Mesenchymal stem cell (in vitro differentiated cells and primary cell): ENCODE measurements around the gene TMEM200C.

ENCODE experiments used
- DNase-seq: peaks from one replicate; pipeline ENCODE4 v3.0.0-alpha.2; 2013
- H2AFZ ChIP-seq: one replicate; pipeline ENCODE4 v1.6.1; 2013; ENCODE audit warnings: low read depth, mild to moderate bottlenecking, control low read depth, inconsistent platforms, low read length, moderate library complexity
- H2AK5ac ChIP-seq: 2 replicates; pipeline ENCODE4 v1.6.1; 2013; ENCODE audit warnings: low read length, moderate library complexity, mild to moderate bottlenecking, inconsistent platforms; ENCODE audit not compliant: severe bottlenecking
- H2BK120ac ChIP-seq: one replicate; pipeline ENCODE4 v1.6.1; 2013; ENCODE audit warnings: low read depth, mild to moderate bottlenecking, inconsistent platforms, low read length, moderate library complexity
- H2BK12ac ChIP-seq, 2 experiments: one replicate each; pipeline ENCODE4 v1.6.1; 2013; ENCODE audit warnings: inconsistent platforms in 2 of 2, low read length in 2 of 2, mild to moderate bottlenecking in 2 of 2, moderate library complexity in 2 of 2, control low read depth in 1 of 2
- H2BK15ac ChIP-seq: one replicate; pipeline ENCODE4 v1.6.1; 2013; ENCODE audit warnings: mild to moderate bottlenecking, low read depth, inconsistent platforms; ENCODE audit not compliant: poor library complexity, severe bottlenecking
- H2BK5ac ChIP-seq: 2 replicates; pipeline ENCODE4 v1.6.1; 2013; ENCODE audit warnings: low read depth, mild to moderate bottlenecking, low read length, control low read depth, inconsistent platforms; ENCODE audit not compliant: poor library complexity, severe bottlenecking
- H3K14ac ChIP-seq, 2 experiments: one replicate each; pipeline ENCODE4 v1.6.1; 2013; ENCODE audit warnings: inconsistent platforms in 2 of 2, low read length in 2 of 2, control low read depth in 1 of 2, mild to moderate bottlenecking in 1 of 2, moderate library complexity in 1 of 2
- H3K18ac ChIP-seq, 2 experiments: one replicate each; pipeline ENCODE4 v1.6.1; 2013; ENCODE audit warnings: inconsistent platforms in 2 of 2, low read length in 2 of 2, control low read depth in 1 of 2, low read depth in 1 of 2, mild to moderate bottlenecking in 1 of 2
- H3K23ac ChIP-seq, 2 experiments: one replicate each; pipeline ENCODE4 v1.6.1; 2013; ENCODE audit warnings: inconsistent platforms in 2 of 2, low read length in 2 of 2, mild to moderate bottlenecking in 2 of 2, moderate library complexity in 2 of 2, control low read depth in 1 of 2
- H3K27ac ChIP-seq: 2 replicates; pipeline ENCODE4 v1.5.1; 2013; ENCODE audit warnings: mild to moderate bottlenecking, moderate library complexity, low read length, control low read depth, inconsistent platforms; ENCODE audit not compliant: poor library complexity, severe bottlenecking
- H3K27me3 ChIP-seq, 2 experiments: 2 replicates each; pipeline versions ENCODE4 v1.6.1 to v1.7.0; 2013; ENCODE audit warnings: low read length in 2 of 2, mild to moderate bottlenecking in 2 of 2, moderate library complexity in 2 of 2, control low read depth in 1 of 2, inconsistent platforms in 1 of 2; ENCODE audit not compliant: control insufficient read depth in 1 of 2, insufficient read depth in 1 of 2
- H3K36me3 ChIP-seq, 2 experiments: 2 replicates each; pipeline versions ENCODE4 v1.6.1 to v1.7.0; 2013; ENCODE audit warnings: low read length in 2 of 2, control low read depth in 1 of 2, inconsistent platforms in 1 of 2, low read depth in 1 of 2, mild to moderate bottlenecking in 1 of 2; ENCODE audit not compliant: insufficient read depth in 2 of 2, control insufficient read depth in 1 of 2
- H3K4ac ChIP-seq, 2 experiments: one replicate each; pipeline ENCODE4 v1.6.1; 2013; ENCODE audit warnings: inconsistent platforms in 2 of 2, low read length in 2 of 2, mild to moderate bottlenecking in 2 of 2, moderate library complexity in 2 of 2, control low read depth in 1 of 2, low read depth in 1 of 2
- H3K4me1 ChIP-seq: 2 replicates; pipeline ENCODE4 v1.6.1; 2013; ENCODE audit warnings: low read depth, low read length, control low read depth; ENCODE audit not compliant: control insufficient read depth, insufficient read depth
- H3K4me2 ChIP-seq: 2 replicates; pipeline ENCODE4 v1.6.1; 2013; ENCODE audit warnings: low read length, mild to moderate bottlenecking, inconsistent platforms; ENCODE audit not compliant: poor library complexity, severe bottlenecking
- H3K4me3 ChIP-seq, 2 experiments: 2 replicates each; pipeline versions ENCODE4 v1.5.1 to v1.7.0; 2013; ENCODE audit warnings: low read length in 2 of 2, mild to moderate bottlenecking in 2 of 2, control low read depth in 1 of 2, low read depth in 1 of 2; ENCODE audit not compliant: insufficient read depth in 1 of 2
- H3K79me1 ChIP-seq: replicated peaks from 2 replicates; pipeline ENCODE4 v1.6.1; 2013; ENCODE audit warnings: mild to moderate bottlenecking, control low read depth, low read length, inconsistent platforms; ENCODE audit not compliant: poor library complexity, severe bottlenecking
- H3K9ac ChIP-seq: 2 replicates; pipeline ENCODE4 v1.7.0; 2013; ENCODE audit warnings: mild to moderate bottlenecking, low read length, moderate library complexity
- H3K9me3 ChIP-seq: 2 replicates; pipeline ENCODE4 v1.7.0; 2013; ENCODE audit warnings: mild to moderate bottlenecking, low read length; ENCODE audit not compliant: control insufficient read depth
- H4K8ac ChIP-seq: one replicate; pipeline ENCODE4 v1.6.1; 2013; ENCODE audit warnings: inconsistent platforms, mild to moderate bottlenecking, low read length, moderate library complexity
- H4K91ac ChIP-seq: one replicate; pipeline ENCODE4 v1.6.1; 2013; ENCODE audit warnings: mild to moderate bottlenecking, low read length, inconsistent platforms
- WGBS: methylation state at CpG from one replicate; pipeline ENCODE4 v1.1.7; 2013; ENCODE audit warnings: mixed read lengths; 5-methylcytosine and 5-hydroxymethylcytosine counted together

The TMEM200C gene

GRCh38 chr18:5930789-5931188, 35.5 kb upstream of the TMEM200C start:
- Histone ChIP-seq H3K4me2 (no peak overlapping the region), H3K23ac (no peak overlapping the region), H3K18ac (no peak overlapping the region), H2AK5ac (no peak overlapping the region), H4K8ac (no peak overlapping the region), H3K9me3 (peaks cover 16% of the 10 kb centered on the region), H3K27ac (no peak overlapping the region), H4K91ac (no peak overlapping the region), H2AFZ (no peak overlapping the region), H2BK15ac (no peak overlapping the region), H3K27me3 (peaks cover 0 to 8% of the 10 kb centered on the region in 2 experiments), H3K4me3 (no peak overlapping the region), H3K36me3 (no peaks in the 10 kb centered on the region), H3K14ac (no peak overlapping the region), H3K9ac (no peak overlapping the region), H3K4me1 (peaks cover 1% of the 10 kb centered on the region), H3K4ac (no peak overlapping the region), H2BK5ac (no peak overlapping the region), H3K79me1 (no peaks in the 10 kb centered on the region), H2BK120ac (no peak overlapping the region), H2BK12ac (no peak overlapping the region)
- 67% methylated on average over 1 of the region's 2 CpGs for WGBS
- no peak for DNase-seq

GRCh38 chr18:5918205-5918858, 23.0 kb upstream of the TMEM200C start:
- H3K14ac ChIP-seq, result no peak overlapping the region
- H2BK120ac ChIP-seq, result no peak overlapping the region
- H3K4ac ChIP-seq, result no peak overlapping the region
- no peaks in the 10 kb centered on the region for H3K4me1 ChIP-seq
- H3K27me3 ChIP-seq, result peaks cover 0 to 7% of the 10 kb centered on the region in 2 experiments
- 98% methylated on average over 2 of the region's 3 CpGs for WGBS
- no peaks in the 10 kb centered on the region for H3K36me3 ChIP-seq
- no peak overlapping the region for H3K4me2 ChIP-seq
- H2AK5ac ChIP-seq, result no peak overlapping the region
- no peak overlapping the region for H2BK15ac ChIP-seq
- H3K9ac ChIP-seq, result no peak overlapping the region
- no peak overlapping the region for H3K27ac ChIP-seq
- H2AFZ ChIP-seq, result no peak overlapping the region
- no peak overlapping the region for H2BK12ac ChIP-seq
- H4K91ac ChIP-seq, result no peak overlapping the region
- no peak overlapping the region for H4K8ac ChIP-seq
- H3K9me3 ChIP-seq, result no peaks in the 10 kb centered on the region
- DNase-seq, result no peak
- H3K18ac ChIP-seq, result no peak overlapping the region
- H2BK5ac ChIP-seq, result no peak overlapping the region
- no peak overlapping the region for H3K4me3 ChIP-seq
- H3K79me1 ChIP-seq, result no peaks in the 10 kb centered on the region
- H3K23ac ChIP-seq, result no peak overlapping the region

GRCh38 chr18:5914951-5915350, 19.6 kb upstream of the TMEM200C start:
- no peak overlapping the region for H3K9ac ChIP-seq
- no peaks in the 10 kb centered on the region for H3K79me1 ChIP-seq
- H3K9me3 ChIP-seq, result no peaks in the 10 kb centered on the region
- H3K23ac ChIP-seq, result no peak overlapping the region
- no peak overlapping the region for H3K18ac ChIP-seq
- no peak overlapping the region for H4K91ac ChIP-seq
- WGBS, result 91% methylated on average over 5 of the region's 5 CpGs
- H3K4ac ChIP-seq, result no peak overlapping the region
- no peak overlapping the region for H2BK5ac ChIP-seq
- no peak overlapping the region for H2BK120ac ChIP-seq
- H2AFZ ChIP-seq, result no peak overlapping the region
- no peak overlapping the region for H3K14ac ChIP-seq
- H3K36me3 ChIP-seq, result no peaks in the 10 kb centered on the region
- no peak overlapping the region for H2BK12ac ChIP-seq
- no peaks in the 10 kb centered on the region for H3K4me1 ChIP-seq
- peaks cover 0 to 7% of the 10 kb centered on the region in 2 experiments for H3K27me3 ChIP-seq
- H2BK15ac ChIP-seq, result no peak overlapping the region
- H3K4me2 ChIP-seq, result no peak overlapping the region
- H3K4me3 ChIP-seq, result no peak overlapping the region
- no peak overlapping the region for H3K27ac ChIP-seq
- DNase-seq, result no peak
- H4K8ac ChIP-seq, result no peak overlapping the region
- H2AK5ac ChIP-seq, result no peak overlapping the region

GRCh38 chr18:5914016-5914415, 18.7 kb upstream of the TMEM200C start:
- Histone ChIP-seq H2AK5ac (no peak overlapping the region), H2AFZ (no peak overlapping the region), H3K4ac (no peak overlapping the region), H3K14ac (no peak overlapping the region), H2BK5ac (no peak overlapping the region), H4K91ac (no peak overlapping the region), H4K8ac (no peak overlapping the region), H2BK120ac (no peak overlapping the region), H3K79me1 (no peaks in the 10 kb centered on the region), H3K23ac (no peak overlapping the region), H3K27me3 (peaks cover 0 to 7% of the 10 kb centered on the region in 2 experiments), H3K9me3 (no peaks in the 10 kb centered on the region), H2BK15ac (no peak overlapping the region), H3K4me1 (no peaks in the 10 kb centered on the region), H2BK12ac (no peak overlapping the region), H3K27ac (no peak overlapping the region), H3K36me3 (no peaks in the 10 kb centered on the region), H3K18ac (no peak overlapping the region), H3K9ac (no peak overlapping the region), H3K4me2 (no peak overlapping the region), H3K4me3 (no peak overlapping the region)
- no CpG with 5 or more reads among the region's 1 CpG for WGBS
- no peak for DNase-seq
